DMS153 treated with DMSO at 0.1 percent for 48 hours (cell line): ENCODE data around the gene SLC35F6.
"Not testable (repeated sequence)": the region's sequence is repeated elsewhere in the genome, so short reads cannot be mapped to it uniquely, and the experiment has no call there.

Source experiments
- DNase-seq: peaks from one replicate; lab custom pipeline; 2025; ENCODE audit not compliant: unreplicated experiment; lab: John Stamatoyannopoulos, UW

The SLC35F6 gene

GRCh38 chr2:26730549-26731344 lies 33.3 kb upstream of the SLC35F6 start:
- DNase-seq: no peak

- no peak for DNase-seq
These were observed 32.4 kb upstream of the SLC35F6 start for GRCh38 chr2:26731714-26732113.

DNA sequence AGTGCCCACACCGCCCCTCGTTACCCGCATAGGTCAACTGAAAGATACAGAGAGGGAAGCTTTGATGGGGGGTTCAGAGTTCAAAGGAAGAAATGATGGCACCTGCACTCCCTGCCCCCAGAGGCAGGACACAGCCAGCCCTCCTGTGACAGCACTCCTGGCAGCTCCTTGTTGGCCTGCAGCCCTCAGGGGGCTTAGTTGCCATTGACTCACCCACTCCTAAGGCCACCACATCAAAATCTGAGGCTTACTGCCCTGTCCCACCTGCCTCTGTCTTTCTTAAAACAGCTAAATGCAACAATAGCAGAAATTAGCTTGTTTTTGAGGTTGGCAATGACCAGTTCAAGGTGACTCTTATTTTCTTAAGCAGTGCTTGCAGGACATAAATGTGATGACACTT lies 31.6 kb upstream of the SLC35F6 start:
- DNase-seq: no peak

DNA sequence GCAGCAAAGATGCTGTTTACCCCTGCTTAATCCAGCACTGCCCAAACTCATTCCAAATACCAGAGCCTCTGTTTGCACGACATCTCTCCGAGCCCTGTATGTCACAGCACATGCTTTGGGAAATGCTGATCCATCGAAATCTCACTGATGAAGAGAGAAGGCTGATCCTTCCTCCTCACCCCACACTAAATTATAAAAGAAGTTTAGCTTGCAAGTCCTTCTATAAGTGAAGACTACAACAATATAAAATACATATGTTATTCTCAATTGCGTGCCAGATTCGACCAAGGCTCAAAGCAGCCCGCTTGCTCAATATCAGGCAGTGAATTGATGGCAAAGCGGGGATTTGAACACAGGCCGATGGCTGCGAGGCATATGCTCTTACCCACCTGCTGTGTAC lies 30.7 kb upstream of the SLC35F6 start:
- no peak for DNase-seq

DNA sequence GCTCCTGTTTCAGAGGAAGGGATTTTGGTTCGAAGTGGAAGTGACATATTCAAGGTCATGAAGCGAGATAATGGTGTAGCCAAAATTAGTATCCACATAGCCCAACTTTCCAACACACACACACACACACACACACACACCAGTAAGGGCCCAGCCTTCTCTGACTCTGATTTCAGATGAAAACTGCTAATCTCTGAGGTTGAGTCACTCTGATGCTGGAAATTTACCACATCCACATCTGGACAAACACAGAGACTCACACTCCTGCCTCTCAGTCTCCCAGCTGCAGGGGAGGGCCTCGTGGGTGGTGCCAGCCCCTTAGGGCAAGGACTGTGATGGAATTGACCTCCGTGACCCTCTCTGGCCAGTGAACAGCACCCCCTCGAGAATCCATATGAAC lies 29.0 kb upstream of the SLC35F6 start:
- no peak for DNase-seq

GRCh38 chr2:26735883-26736588 lies 28.0 kb upstream of the SLC35F6 start:
- DNase-seq: no peak

DNA sequence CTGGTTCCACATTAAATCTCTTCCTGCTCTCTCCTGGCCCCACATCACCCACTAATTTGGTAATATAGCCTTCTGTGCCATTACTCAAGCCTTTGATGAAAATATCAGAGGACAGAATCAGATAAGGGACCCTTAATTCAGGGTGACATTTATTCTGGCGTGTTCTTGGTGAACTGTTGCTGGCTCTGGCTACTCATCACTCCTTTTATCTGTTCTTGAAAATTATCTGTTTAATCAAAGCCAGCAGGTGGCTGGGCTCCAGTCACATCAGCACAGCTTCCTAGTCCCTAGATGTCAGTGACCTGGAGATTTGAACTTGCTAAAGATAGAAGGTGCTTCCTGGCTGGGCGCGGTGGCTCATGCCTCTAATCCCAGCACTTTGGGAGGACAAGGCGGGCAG lies 26.9 kb upstream of the SLC35F6 start:
- DNase-seq: no peak

DNA sequence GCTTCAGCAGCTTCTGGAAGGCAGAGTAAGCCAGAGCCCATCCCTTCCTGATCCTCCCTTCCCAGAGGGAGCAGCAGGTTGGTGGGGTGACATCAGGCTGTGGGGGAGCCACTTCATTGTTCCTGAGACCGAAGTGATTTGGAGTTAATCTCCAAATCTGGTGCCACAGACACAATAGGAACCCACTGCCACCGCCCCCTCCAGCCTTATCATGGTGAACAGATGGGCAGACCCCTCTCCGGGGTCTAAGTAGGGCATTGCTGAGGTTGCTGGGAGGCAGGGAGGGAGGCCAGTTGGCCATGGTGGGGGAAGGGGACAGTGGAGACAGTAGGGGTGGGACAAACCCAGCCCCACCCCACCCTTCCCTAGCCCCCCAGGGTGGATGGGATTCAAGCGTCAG lies 25.6 kb upstream of the SLC35F6 start:
- no peak for DNase-seq

DNA sequence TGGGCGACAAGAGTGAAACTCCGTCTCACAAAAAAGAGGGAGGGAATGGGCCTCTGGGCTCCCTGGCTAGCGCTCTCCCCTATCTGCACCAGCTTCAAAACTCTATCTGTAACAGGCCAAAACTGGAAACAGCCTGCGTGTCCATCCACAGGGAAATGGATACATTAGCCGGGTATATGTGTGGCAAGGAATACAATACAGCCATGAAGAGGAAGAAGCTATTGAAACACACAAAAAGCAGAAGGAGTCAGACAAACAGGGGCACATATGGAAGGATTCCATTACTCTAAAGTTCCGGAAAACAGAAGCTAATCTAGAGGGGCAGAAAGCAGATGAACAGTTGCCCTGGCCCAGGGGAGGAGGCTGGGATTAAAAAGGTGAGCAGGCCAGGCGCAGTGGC lies 24.6 kb upstream of the SLC35F6 start:
- no peak for DNase-seq

- no peak for DNase-seq
These were observed 23.7 kb upstream of the SLC35F6 start for GRCh38 chr2:26740346-26740745.

- DNase-seq: no peak
These were observed 23.2 kb upstream of the SLC35F6 start for GRCh38 chr2:26740890-26741302.

- no peak for DNase-seq
These were observed 21.9 kb upstream of the SLC35F6 start for GRCh38 chr2:26742048-26742770.

DNA sequence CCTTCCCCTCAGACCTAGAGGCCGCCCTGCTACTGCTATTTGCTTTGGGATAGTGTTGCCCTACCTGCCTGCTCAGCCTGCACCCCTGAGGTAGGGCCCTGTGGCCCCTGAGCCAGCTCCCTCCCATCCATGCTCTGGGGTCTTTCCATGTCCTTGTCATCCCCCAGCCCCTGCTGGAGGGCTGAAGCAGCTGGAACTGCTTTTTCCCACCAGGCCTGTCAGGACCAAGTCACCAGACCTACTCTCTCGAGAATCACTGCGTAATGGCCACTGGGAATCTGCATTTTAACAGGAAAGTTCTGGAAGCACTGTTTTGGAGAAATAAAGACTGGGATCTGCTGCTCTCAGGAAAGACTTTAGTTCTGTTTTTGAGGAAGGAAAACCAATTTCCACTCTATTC lies 20.2 kb upstream of the SLC35F6 start:
- no peak for DNase-seq

DNA sequence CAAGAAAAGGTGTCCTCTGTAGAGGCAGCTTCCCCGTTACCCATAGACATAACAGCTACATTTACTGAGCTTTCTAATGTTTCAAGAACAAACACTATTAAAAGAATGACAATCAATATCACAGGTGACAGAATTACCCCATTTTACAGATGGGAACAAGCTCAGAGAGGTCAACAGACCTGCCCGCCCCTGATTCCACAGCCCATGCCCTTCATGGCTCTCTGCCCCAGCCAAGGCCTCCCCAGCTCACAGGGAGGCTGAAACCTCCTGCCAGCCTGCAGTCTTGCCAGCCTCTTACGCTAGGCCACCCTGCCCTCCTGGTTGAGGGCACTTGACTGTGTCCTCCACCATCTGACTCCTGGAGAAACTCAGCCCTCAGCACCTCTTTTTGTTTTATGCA lies 19.1 kb upstream of the SLC35F6 start:
- DNase-seq: no peak

- peak; percentile 42 for DNase-seq
These were observed 18.3 kb upstream of the SLC35F6 start for GRCh38 chr2:26745609-26746327.

GRCh38 chr2:26746934-26747333 lies 17.1 kb upstream of the SLC35F6 start:
- no peak for DNase-seq

GRCh38 chr2:26749787-26750420 lies 14.2 kb upstream of the SLC35F6 start:
- not testable (repeated sequence) for DNase-seq

- not testable (repeated sequence) for DNase-seq
These were observed 13.6 kb upstream of the SLC35F6 start for GRCh38 chr2:26750467-26750866.

DNA sequence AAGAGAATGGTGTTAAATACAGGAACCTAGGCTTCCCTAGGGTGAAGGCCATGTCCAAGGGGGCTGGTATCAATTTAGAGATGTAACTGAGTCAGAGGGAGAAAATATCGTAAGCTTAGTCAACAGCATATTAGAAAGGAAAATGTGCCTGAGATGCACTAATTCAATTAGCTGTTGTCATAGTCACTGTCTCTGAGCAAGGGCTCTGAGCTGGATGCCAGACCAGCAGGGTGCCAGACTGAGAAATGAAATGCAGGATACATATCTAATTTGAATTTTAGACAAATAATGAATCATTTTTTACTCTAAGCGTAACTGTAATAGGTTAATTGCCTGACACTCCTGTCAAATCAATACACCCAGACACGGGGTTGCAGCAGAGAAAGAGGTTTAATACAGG lies 11.4 kb upstream of the SLC35F6 start:
- no peak for DNase-seq

- no peak for DNase-seq
These were observed 9.5 kb upstream of the SLC35F6 start for GRCh38 chr2:26754539-26754938.
